Activated CD4-positive, alpha-beta T cell treated with anti-CD3 and anti-CD28 coated beads for 24 hours (primary cell): ENCODE results near the gene NLRP8.
"Not testable (repeated sequence)": the region's sequence is repeated elsewhere in the genome, so short reads cannot be mapped to it uniquely, and the experiment has no call there.

Experiments used
- DNase-seq, 2 donors: peaks; one replicate each; pipeline ENCODE4 v3.0.0-alpha.2; 2020; ENCODE audit warnings: low read depth in 2 of 2

Gene NLRP8

DNA sequence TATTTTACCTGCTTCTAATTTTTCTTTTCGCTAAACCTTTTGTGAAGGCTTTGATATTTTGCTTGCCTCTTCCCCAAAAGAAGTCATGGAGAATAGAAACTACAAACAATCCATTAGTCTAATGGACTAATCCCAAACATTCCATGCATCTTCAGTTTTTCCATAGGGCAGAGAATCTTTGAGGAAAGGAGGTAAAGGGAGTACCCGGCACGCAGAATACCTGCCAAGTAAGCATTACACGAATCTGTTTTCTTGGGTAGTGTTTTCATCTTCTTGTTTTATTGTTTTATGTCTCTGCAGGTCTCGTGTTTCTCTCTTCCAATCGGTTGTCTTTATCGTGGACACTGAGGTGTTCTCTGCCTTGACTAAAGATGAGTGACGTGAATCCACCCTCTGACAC is at the start of gene NLRP8:
Gene NLRP8 (plus strand): TSS at position 301 of the 400 bp plus-strand sequence.
- DNase-seq: no peak

GRCh38 chr19:55898911-55899310 is 48.7 kb upstream of the NLRP8 start:
- no peak for DNase-seq

DNA sequence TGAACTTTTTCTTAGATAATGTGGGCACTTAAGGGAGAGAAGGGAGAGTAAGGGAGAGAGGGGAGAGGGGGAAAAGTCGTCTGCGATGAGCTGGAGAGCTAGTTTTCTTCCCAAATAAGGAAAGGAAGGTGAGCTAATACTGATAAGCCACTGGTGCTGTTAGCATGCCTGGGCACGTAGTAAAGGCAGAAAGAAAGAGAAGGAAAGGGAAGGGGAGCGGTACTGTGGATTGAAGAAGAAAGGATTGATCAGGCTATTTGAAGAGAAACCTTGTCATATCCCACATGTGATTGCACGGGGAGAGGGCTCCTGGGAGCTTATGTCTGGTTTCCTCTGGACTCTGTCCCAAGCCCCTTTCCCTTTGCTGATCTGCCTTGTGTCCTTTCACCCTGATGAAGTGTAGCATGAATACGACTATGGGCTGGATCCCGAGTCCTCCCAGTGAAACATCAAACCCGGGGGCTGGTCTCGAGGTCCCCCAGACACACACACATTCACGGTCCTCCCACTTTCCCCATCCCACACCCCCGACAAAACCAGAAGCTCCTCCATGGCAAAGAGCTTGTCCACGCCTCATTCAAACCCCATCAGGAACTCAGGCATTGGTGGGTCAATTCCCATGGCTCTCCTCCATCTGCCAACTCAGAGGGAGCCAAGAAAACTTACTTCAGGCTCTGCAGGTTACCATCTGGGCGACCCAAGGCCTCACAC is 46.1 kb upstream of the NLRP8 start:
- DNase-seq: no peak

- DNase-seq: no peak
These were observed 45.4 kb upstream of the NLRP8 start for GRCh38 chr19:55902080-55902751.

- no peak for DNase-seq
These were observed 40.3 kb upstream of the NLRP8 start for GRCh38 chr19:55907286-55907685.

DNA sequence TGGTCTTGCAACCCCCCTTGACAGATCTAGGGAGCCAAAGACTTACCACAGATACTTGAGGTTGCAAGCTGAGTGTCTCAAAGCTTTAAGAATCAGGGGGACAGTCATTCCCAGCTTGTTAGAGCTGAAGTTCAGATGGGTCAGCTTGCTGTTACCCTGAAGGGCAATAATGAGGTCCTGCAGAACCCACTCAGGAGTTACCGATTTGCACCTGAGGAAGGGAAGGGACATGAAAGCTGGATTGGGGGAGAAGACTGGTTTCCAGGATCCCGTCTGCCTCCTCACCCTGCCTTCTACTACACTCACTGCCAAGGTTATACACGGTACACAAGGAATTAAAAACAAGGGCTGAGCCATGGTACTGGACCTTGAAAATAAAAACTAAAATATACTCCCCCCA is 39.9 kb upstream of the NLRP8 start:
- no peak for DNase-seq

DNA sequence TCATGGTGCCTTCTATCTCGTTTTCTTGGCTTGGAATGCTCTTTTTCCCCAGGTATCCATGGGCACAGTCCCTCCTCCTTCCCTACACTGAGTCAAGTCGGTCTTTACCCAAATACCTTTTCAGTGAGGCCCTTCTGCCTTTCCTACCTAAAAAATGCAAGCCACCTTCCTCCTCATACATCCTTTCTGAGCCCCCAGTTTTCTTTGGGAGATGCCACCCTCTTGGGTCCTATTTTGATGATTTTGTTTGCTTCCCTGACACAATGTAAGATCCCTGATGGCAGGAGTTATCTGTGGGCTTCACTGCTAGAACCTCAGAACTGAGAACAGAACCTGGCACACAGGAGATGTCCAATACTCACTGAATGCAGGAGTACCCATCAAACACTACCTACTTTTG is 37.8 kb upstream of the NLRP8 start:
- no peak for DNase-seq

GRCh38 chr19:55912916-55913315 is 34.7 kb upstream of the NLRP8 start:
- no peak for DNase-seq

DNA sequence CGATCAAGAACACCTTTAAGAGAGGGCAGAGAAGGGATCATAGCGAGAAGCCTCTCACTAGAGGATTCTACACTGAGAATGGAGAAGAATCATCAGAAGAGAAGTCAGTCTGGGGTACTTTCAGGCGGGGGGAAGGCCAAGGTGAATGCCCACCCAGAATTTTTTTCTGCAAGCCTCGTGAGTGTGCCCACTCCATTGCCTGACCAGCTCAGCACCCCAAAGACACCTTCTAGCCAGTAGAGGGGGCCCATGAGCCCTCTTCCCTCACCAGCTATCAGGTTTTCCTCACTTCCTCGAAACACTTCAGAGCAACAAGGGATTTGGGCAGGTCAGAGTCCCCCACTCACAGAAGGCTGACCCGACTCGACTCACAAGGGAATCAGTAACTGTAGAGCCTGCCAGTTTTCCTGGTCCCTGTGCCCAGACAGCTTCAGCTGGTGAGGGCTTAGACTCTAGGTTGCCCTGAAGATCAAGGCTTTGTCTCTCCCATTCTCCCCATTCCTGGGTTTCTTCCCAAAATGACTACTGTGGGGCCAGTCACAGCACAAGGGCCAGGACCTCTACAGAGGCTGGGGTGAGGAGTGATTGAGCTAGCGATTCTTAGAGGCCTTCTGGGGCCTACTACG is 33.9 kb upstream of the NLRP8 start:
- DNase-seq: no peak

DNA sequence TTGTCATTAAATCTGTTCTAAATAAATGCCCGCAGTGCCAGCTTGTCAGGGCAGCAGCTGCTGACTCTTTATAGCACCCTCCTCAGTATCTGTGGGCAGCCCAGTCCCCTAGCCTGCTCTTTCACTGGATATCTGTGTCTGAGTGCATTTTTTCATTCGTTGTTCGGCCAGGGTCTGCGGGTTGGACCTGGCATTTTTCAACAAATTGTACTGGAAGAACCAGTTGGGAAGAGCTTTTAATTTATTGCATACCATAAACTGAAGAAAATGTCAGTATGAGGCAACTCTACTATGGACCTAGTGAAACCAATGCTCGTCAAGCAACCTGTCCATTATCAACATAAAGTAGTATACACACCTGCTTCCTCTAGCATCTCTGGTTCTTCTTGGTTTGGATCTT is 24.1 kb upstream of the NLRP8 start:
- DNase-seq: no peak

DNA sequence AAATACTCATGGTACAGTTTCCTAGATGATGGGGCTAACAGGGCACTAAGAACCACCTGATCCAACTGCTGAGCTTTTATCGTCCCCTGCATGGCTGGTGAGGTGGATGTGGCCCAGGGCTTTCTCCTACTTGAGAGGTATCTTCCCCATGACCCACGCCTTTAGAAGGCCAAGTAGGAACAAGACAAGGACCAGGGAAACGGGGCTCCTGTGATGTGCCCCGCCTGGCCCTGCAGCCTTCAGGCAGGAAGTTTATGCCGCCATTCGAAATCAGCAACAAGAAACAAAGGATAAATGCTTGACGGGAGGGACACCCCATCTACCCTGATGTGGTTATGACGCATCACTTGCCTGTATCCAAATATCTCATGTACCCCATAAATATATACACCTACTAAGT is 19.6 kb upstream of the NLRP8 start:
- no peak for DNase-seq

- not testable (repeated sequence) for DNase-seq
These were observed 18.4 kb upstream of the NLRP8 start for GRCh38 chr19:55929258-55929657.

DNA sequence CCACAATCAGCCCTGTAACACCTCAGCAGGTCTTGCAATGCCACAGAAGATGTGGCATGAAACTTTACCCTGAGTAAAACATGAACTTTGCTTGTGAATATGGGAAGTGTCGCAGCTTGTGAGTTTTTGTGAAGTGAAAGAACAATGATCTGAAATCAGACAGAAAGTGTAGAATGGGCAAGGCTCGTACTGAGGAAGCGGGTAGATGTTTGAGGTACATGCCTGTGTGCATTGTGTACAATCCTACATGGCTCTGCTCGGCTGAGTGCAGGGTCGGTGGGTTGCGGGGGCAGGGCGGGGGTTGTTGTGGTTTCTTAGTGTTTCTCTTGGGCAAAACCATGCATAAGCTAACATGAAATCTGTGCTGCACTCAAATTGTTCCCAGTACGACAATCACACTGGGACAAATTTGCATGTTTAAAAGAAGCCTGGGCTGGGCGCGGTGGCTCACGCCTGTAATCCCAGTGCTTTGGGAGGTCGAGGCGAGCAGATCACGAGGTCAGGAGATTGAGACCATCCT is 16.6 kb upstream of the NLRP8 start:
- DNase-seq: no peak

DNA sequence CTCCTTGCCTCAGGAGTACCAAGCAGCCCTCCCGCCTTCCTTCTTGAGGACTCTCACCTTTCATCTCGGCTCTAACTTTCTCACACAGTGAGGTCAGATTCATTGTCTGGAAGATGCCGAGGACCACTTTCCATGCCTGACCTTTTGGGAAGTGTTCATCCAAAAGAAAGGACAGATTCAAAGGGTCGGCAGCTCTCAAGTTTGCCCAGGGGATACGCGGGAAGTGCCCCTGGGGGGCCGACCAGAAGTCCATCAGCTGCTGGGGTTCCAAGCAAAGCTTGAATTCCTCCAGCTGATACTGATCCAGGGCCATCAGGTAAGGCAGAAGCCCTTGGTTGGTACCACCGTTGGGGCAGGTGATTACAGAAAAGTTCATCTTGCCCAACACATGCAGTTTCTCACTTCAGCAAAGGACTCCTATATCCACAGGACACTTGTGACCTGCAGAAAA is 15.7 kb upstream of the NLRP8 start, which contains the start of gene NLRP13:
Gene NLRP13 (minus strand): TSS at position 401 of the 451 bp plus-strand sequence. CDS start 25 bp downstream, at position 376.
- no peak for DNase-seq

- DNase-seq: no peak
These were observed 12.4 kb upstream of the NLRP8 start for GRCh38 chr19:55935206-55935605.

GRCh38 chr19:55939206-55939605 is 8.4 kb upstream of the NLRP8 start:
- no peak for DNase-seq

GRCh38 chr19:55940306-55940705 is 7.3 kb upstream of the NLRP8 start:
- no peak for DNase-seq

- DNase-seq: not testable (repeated sequence)
These were observed 2.9 kb downstream of the NLRP8 start for GRCh38 chr19:55950566-55950965.

GRCh38 chr19:55956431-55956830 is 8.8 kb downstream of the NLRP8 start:
- no peak for DNase-seq

DNA sequence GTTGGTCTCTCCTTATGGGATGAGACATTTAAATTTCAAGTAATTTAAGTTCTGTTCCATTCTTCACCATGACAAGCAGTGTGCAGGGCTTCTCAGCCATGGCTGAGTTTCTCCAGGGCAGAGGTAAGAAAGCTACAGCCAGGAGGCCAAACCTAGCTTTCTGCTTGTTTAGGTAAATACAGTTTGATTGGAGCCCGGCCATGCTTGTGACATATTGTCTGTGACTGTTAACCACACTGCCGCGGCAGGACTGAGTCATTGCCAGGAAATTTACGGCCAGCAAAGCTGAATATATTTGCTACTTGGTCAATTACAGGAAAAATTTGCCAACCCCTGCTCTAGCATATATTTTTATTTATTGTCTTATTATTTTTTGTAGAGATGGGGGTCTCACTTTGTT is 10.7 kb downstream of the NLRP8 start:
- DNase-seq: no peak

GRCh38 chr19:55959996-55960675 is 12.5 kb downstream of the NLRP8 start:
- no peak for DNase-seq

GRCh38 chr19:55962186-55962585 is 14.6 kb downstream of the NLRP8 start:
- DNase-seq: no peak
